ENCODE data around the gene ZGPAT.

Gene ZGPAT

DNA sequence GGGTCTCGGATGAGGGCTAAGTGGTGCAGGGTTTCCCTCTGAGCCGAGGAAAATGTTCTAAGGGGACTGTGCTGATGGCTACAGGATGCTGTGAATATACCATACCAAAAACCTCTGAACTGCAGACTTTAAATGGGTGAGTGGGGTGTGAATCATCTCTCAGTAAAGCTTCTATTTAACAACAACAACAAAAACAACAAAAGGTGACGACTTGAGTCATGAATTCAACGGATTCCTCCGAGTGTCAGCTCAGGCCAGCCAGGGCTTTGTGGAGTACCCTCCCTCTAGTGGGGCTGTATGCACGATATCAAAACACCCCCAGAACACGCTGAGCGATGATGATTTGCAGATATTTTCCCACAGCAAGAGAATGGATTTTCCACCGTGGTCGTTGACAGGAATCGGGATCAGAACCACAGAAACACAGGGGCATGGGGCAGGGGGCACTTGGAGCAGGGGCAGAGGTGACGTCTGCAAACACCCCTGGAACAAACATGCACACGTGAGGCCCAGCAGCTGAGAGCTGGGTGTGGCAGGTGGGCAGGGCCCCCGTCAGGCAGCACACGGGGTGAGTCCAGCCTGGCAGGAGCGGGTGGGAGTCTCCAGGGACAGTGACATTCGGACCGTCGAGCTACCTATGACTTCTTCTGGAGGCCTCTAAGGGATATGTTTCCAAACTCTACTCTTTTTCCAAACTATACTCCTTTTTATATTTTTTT lies 70.4 kb downstream of the ZGPAT start:
- H3K9me3 ChIP-seq (ENCODE audit: low read depth, low read length) = no peaks in the 10 kb centered on the region
- TF ChIP-seq FOXP2 (optimal IDR thresholded peaks at IDR 0.05; ENCODE audit: control extremely low read depth, extremely low read length, insufficient read depth) (no peak), EZH2 (IDR thresholded peaks at IDR 0.05) (no peak), POLR2AphosphoS5 (IDR thresholded peaks at IDR 0.05; ENCODE audit: borderline replicate concordance, low read depth, low read length) (no peak)
- H3K4me3 ChIP-seq = no peak overlapping the region
- no peak overlapping the region for H3K27ac ChIP-seq
- H3K9ac ChIP-seq (ENCODE audit: insufficient read length) = no peak overlapping the region
- no peak for DNase-seq (ENCODE audit: low read depth, low spot score)
- H3K36me3 ChIP-seq (ENCODE audit: insufficient read depth, low read length) = no peaks in the 10 kb centered on the region

DNA sequence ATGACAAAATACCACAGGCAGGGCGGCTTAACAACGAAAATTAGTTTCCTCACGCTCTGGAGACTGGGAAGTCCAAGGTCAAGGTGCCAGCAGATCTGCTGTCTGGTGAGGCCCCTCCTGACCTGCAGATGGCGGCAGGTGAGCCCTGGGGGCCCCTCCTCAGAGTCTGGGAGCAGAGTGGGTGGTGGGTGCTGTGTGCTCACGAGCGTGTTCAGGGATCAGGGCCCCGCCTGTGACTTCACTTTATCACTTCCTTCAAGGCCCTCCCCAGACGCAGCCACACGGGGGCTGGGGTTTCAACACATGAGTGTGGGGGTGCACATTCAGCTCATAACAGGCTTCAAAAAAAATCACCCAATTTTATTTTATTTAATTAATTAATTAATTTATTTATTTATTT lies 71.0 kb downstream of the ZGPAT start:
- H3K27ac ChIP-seq = no peak overlapping the region
- no peaks in the 10 kb centered on the region for H3K36me3 ChIP-seq (ENCODE audit: insufficient read depth, low read length)
- H3K4me3 ChIP-seq = no peak overlapping the region
- H3K9me3 ChIP-seq (ENCODE audit: low read depth, low read length) = no peaks in the 10 kb centered on the region
- no peak for DNase-seq (ENCODE audit: low read depth, low spot score)
- no peak overlapping the region for H3K9ac ChIP-seq (ENCODE audit: insufficient read length)
- TF ChIP-seq FOXP2 (optimal IDR thresholded peaks at IDR 0.05; ENCODE audit: control extremely low read depth, extremely low read length, insufficient read depth) (no peak), POLR2AphosphoS5 (IDR thresholded peaks at IDR 0.05; ENCODE audit: borderline replicate concordance, low read depth, low read length) (no peak)

DNA sequence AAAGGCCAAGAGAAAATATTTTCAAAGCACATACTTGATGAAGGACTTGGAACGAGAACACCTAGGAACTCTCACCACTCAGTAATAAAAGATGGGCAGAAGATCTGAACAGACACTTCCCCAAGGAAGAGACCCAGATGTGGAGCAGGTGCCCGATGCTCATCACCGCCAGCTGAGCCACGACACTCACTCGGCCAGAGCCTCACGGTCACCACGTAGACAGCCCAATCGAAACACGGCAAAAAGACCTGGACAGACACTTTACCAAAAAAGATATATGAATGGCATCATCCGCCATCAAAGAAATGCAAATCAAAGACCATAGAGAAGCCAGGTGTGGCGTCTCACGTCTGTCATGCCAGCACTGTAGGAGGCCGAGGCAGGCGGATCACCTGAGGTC lies 73.3 kb downstream of the ZGPAT start:
- no peak for TF ChIP-seq EZH2 (IDR thresholded peaks at IDR 0.05)
- no peak for TF ChIP-seq POLR2AphosphoS5 (IDR thresholded peaks at IDR 0.05; ENCODE audit: borderline replicate concordance, low read depth, low read length)
- TF ChIP-seq FOXP2 (optimal IDR thresholded peaks at IDR 0.05; ENCODE audit: control extremely low read depth, extremely low read length, insufficient read depth) = no peak
- Histone ChIP-seq H3K4me3 (no peak overlapping the region), H3K9ac (ENCODE audit: insufficient read length) (no peak overlapping the region), H3K9me3 (ENCODE audit: low read depth, low read length) (no peaks in the 10 kb centered on the region), H3K27ac (no peak overlapping the region), H3K36me3 (ENCODE audit: insufficient read depth, low read length) (no peaks in the 10 kb centered on the region)
- DNase-seq (ENCODE audit: low read depth, low spot score) = no peak

DNA sequence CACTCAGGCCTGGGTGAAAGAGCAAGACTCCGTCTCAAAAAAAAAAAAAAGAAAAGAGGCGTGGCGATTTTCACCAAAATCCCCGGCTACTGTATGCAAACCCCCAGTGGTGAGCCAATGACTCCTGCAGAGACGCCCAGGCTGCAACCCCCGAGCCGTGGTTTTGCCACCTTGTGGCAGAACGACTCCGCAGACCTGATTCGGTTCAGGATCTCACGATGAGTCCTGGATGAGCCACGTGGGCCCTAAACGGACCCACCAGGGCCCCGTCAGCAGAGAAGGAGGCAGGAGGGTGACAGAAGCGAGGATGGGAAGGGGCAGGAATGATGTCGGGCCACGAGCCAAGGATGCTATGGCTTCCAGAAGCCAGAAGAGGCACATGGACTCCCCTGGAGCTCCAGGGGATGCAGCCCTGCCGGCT lies 74.2 kb downstream of the ZGPAT start:
- Histone ChIP-seq H3K36me3 (ENCODE audit: insufficient read depth, low read length) (no peaks in the 10 kb centered on the region), H3K27ac (no peak overlapping the region), H3K9ac (ENCODE audit: insufficient read length) (no peak overlapping the region), H3K9me3 (ENCODE audit: low read depth, low read length) (no peaks in the 10 kb centered on the region), H3K4me3 (no peak overlapping the region)
- TF ChIP-seq FOXP2 (optimal IDR thresholded peaks at IDR 0.05; ENCODE audit: control extremely low read depth, extremely low read length, insufficient read depth) (no peak), EZH2 (IDR thresholded peaks at IDR 0.05) (no peak), POLR2AphosphoS5 (IDR thresholded peaks at IDR 0.05; ENCODE audit: borderline replicate concordance, low read depth, low read length) (no peak)
- DNase-seq (ENCODE audit: low read depth, low spot score) = no peak

DNA sequence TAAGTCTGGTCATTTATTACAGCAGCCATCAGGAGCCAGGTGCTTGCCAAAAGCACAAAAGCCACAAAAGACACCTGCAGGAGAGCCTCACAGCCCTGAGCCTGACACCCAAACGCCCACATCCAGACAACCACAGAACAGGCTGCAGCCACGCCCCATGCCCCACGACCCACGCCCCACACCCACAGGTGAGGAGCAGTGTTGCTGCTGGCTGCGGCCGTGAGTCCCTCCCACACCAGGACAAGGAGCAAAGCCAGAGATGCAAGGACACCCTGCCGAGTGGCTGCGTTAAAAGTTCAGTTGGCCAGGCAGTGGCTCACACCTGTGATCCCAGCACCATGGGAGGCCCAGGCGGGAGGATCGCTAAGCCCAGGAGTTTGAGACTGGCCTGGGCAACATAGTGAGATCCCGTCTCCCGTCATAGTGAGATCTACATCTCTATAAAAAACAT lies 74.7 kb downstream of the ZGPAT start:
- H3K27ac ChIP-seq = no peak overlapping the region
- no peak overlapping the region for H3K4me3 ChIP-seq
- TF ChIP-seq EZH2 (IDR thresholded peaks at IDR 0.05) = no peak
- TF ChIP-seq FOXP2 (optimal IDR thresholded peaks at IDR 0.05; ENCODE audit: control extremely low read depth, extremely low read length, insufficient read depth) = no peak
- TF ChIP-seq POLR2AphosphoS5 (IDR thresholded peaks at IDR 0.05; ENCODE audit: borderline replicate concordance, low read depth, low read length) = no peak
- no peak overlapping the region for H3K9ac ChIP-seq (ENCODE audit: insufficient read length)
- H3K9me3 ChIP-seq (ENCODE audit: low read depth, low read length) = no peaks in the 10 kb centered on the region
- no peaks in the 10 kb centered on the region for H3K36me3 ChIP-seq (ENCODE audit: insufficient read depth, low read length)
- DNase-seq (ENCODE audit: low read depth, low spot score) = no peak

DNA sequence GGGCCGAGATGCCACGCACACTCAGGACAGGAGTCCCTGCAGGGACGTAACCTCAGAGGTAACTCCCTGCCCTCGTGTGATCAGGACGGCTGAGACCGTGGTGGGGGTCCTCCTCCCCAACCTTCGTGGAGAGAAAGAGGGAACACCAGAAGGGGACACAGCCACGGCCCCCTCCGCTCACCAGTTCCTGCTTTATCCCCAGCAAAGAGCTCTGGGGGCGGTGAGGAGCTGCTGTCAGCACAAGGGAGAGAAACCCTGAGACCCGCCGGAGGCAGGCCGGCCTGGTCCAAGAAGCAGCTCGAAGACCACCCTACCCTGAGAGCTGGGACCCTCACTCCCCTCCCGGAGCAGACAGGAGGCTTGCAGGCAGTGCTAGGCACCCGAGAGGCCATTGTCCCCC lies 76.1 kb downstream of the ZGPAT start:
- no peak overlapping the region for H3K9ac ChIP-seq (ENCODE audit: insufficient read length)
- TF ChIP-seq EZH2 (IDR thresholded peaks at IDR 0.05) (no peak), FOXP2 (optimal IDR thresholded peaks at IDR 0.05; ENCODE audit: control extremely low read depth, extremely low read length, insufficient read depth) (no peak), POLR2AphosphoS5 (IDR thresholded peaks at IDR 0.05; ENCODE audit: borderline replicate concordance, low read depth, low read length) (no peak)
- no peaks in the 10 kb centered on the region for H3K36me3 ChIP-seq (ENCODE audit: insufficient read depth, low read length)
- H3K9me3 ChIP-seq (ENCODE audit: low read depth, low read length) = no peaks in the 10 kb centered on the region
- DNase-seq (ENCODE audit: low read depth, low spot score) = no peak
- no peak overlapping the region for H3K27ac ChIP-seq
- H3K4me3 ChIP-seq = no peak overlapping the region

DNA sequence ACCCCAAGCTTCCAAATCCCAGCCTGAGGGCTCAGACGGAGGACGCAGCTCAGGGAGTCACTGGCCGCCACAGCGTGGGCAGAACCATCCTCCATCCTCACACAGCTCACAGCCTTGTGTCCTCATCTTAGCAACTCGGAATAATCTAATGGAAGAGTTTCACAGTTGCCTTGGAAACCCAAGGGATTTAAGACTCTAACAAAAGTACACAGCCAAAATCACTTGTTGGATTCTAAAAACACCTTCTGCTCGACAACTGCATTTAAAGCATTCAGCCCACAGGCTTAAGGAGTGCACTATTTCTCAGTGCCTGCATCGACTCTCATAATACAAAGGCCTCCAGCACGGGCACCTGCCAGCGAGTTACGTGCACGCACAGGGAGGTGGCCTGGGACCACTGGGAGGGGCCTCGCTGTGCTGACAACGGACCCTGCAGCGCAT lies 77.9 kb downstream of the ZGPAT start:
- H3K4me3 ChIP-seq = no peak overlapping the region
- TF ChIP-seq EZH2 (IDR thresholded peaks at IDR 0.05) (no peak), POLR2AphosphoS5 (IDR thresholded peaks at IDR 0.05; ENCODE audit: borderline replicate concordance, low read depth, low read length) (no peak), FOXP2 (optimal IDR thresholded peaks at IDR 0.05; ENCODE audit: control extremely low read depth, extremely low read length, insufficient read depth) (no peak)
- no peak for DNase-seq (ENCODE audit: low read depth, low spot score)
- no peaks in the 10 kb centered on the region for H3K9me3 ChIP-seq (ENCODE audit: low read depth, low read length)
- H3K36me3 ChIP-seq (ENCODE audit: insufficient read depth, low read length) = no peaks in the 10 kb centered on the region
- no peak overlapping the region for H3K9ac ChIP-seq (ENCODE audit: insufficient read length)
- no peak overlapping the region for H3K27ac ChIP-seq

Measured in SK-N-MC (cell line).